ENCODE results near the gene POMZP3.
"Not testable (repeated sequence)": the region's sequence is repeated elsewhere in the genome, so short reads cannot be mapped to it uniquely, and the experiment has no call there.

DNA sequence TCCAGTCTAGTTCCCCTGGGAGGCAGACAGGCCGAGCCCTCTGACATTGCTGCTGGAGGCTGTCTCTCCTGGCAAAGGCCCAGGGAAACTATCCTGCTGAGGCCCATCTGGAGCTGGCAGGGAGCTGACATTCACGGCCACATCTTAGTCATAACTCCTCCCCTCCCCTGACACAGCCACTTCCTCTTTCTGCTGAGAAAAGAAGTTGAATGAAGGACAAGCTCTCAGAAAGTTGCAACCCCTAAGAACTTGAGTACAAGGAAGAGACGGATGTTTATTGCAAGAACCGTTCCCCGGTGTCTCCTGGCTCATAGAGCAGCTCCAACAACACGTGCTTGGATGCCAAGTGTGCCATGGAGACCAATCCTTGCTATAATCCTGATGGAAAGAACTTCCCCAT, 21.1 kb downstream of the POMZP3 start:
- TF ChIP-seq, protein P1, sequence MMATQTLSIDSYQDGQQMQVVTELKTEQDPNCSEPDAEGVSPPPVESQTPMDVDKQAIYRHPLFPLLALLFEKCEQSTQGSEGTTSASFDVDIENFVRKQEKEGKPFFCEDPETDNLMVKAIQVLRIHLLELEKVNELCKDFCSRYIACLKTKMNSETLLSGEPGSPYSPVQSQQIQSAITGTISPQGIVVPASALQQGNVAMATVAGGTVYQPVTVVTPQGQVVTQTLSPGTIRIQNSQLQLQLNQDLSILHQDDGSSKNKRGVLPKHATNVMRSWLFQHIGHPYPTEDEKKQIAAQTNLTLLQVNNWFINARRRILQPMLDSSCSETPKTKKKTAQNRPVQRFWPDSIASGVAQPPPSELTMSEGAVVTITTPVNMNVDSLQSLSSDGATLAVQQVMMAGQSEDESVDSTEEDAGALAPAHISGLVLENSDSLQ (IDR thresholded peaks at IDR 0.05) = not testable (repeated sequence)
- not testable (repeated sequence) for TF ChIP-seq NFRKB (IDR thresholded peaks at IDR 0.05); TARDBP (IDR thresholded peaks at IDR 0.05); FOXM1 (IDR thresholded peaks at IDR 0.05; ENCODE audit: borderline replicate concordance); FOXK2 (IDR thresholded peaks at IDR 0.05); SP1 (IDR thresholded peaks at IDR 0.05); ARNT (IDR thresholded peaks at IDR 0.05); BHLHE40 (IDR thresholded peaks at IDR 0.05; ENCODE audit: borderline replicate concordance); HDGF (IDR thresholded peaks at IDR 0.05; ENCODE audit: borderline replicate concordance); ZNF384 (IDR thresholded peaks at IDR 0.05); FOXA1 (IDR thresholded peaks at IDR 0.05); SUZ12 (IDR thresholded peaks at IDR 0.05); ELF4 (IDR thresholded peaks at IDR 0.05)
